GM23338 (cell line): ENCODE results near the gene NOX5.

Experiments
- EZH2 ChIP-seq: fragments of 200-600 bp; sonication (generic); IDR thresholded peaks from one replicate; pipeline ENCODE4 v1.8.0; 2017; ENCODE audit warnings: antibody characterized with exemption, mild to moderate bottlenecking, low read depth; ENCODE audit not compliant: unreplicated experiment
- ZNF114 ChIP-seq: fragments of 250-450 bp; sonication (Bioruptor Pico); IDR thresholded peaks from 2 replicates; pipeline ENCODE4 v1.5.0; 2020; ENCODE audit warnings: mild to moderate bottlenecking, moderate library complexity
- TF ChIP-seq, protein P1 (sequence below), 2 experiments: fragments of 200-600 bp in 1 of 2; sonication (generic) in 1 of 2; conservative IDR thresholded peaks; 2 replicates each; pipeline versions ENCODE4 v1.5.1 to v1.6.1; 2016 to 2017; ENCODE audit warnings: antibody characterized with exemption in 2 of 2, low read depth in 2 of 2, mild to moderate bottlenecking in 2 of 2, moderate library complexity in 1 of 2

DNA sequence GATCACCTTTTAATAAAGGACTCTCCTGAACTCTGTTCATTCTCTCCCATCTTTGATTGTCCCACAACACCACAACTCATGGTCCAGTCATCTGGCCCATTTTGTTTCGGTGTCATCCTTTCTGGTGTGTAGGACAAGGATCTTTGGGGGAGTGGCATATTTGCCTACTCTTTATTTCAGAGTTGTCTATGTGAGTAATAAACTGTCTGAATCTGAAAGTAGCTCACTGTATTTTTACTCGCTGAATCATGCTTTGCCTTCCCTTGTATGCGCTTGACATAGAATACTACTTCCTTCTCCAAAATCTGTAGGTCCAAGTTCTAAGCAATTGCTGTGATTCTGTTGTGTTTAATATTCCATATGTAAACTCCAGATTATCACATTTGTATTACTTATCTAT lies 29.9 kb upstream of the NOX5 start:
- TF ChIP-seq, protein P1, sequence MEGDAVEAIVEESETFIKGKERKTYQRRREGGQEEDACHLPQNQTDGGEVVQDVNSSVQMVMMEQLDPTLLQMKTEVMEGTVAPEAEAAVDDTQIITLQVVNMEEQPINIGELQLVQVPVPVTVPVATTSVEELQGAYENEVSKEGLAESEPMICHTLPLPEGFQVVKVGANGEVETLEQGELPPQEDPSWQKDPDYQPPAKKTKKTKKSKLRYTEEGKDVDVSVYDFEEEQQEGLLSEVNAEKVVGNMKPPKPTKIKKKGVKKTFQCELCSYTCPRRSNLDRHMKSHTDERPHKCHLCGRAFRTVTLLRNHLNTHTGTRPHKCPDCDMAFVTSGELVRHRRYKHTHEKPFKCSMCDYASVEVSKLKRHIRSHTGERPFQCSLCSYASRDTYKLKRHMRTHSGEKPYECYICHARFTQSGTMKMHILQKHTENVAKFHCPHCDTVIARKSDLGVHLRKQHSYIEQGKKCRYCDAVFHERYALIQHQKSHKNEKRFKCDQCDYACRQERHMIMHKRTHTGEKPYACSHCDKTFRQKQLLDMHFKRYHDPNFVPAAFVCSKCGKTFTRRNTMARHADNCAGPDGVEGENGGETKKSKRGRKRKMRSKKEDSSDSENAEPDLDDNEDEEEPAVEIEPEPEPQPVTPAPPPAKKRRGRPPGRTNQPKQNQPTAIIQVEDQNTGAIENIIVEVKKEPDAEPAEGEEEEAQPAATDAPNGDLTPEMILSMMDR (conservative IDR thresholded peaks at IDR 0.05; ENCODE audit: low read depth in 2 of 2), result no peak
- TF ChIP-seq ZNF114 (CRISPR knock-in tag), result no peak
- no peak for TF ChIP-seq EZH2
